HepG2 (cell line): ENCODE data around the gene SLC11A1. TPM values are rescaled to one million over a fixed set of nuclear protein-coding genes. Genes with fewer than 3 reads are reported as not detected.

Experiments used
- ATF5 ChIP-seq: sonication (generic); formaldehyde crosslinking; IDR thresholded peaks from 2 replicates; pipeline ENCODE4 v1.4.0; 2020; ENCODE audit warnings: mild to moderate bottlenecking, low read depth, missing genetic modification reagents
- HNRNPH1 ChIP-seq: fragments of 200-400 bp; formaldehyde crosslinking; optimal IDR thresholded peaks from 2 replicates; pipeline ENCODE3; 2017; ENCODE audit warnings: mild to moderate bottlenecking, low read depth, low read length
- JDP2 ChIP-seq: sonication (generic); formaldehyde crosslinking; IDR thresholded peaks from 2 replicates; pipeline ENCODE4 v1.8.1; 2022; ENCODE audit warnings: missing genetic modification reagents, borderline replicate concordance
- KDM3A ChIP-seq: IDR thresholded peaks from 2 replicates; pipeline ENCODE4 v1.6.1; 2018; ENCODE audit warnings: low read depth, missing compliant biosample characterization
- MIER3 ChIP-seq: IDR thresholded peaks from 2 replicates; pipeline ENCODE4 v1.6.1; 2016; ENCODE audit warnings: missing compliant biosample characterization, borderline replicate concordance
- NFRKB ChIP-seq: fragments of 450-650 bp; IDR thresholded peaks from 2 replicates; pipeline ENCODE4 v1.6.1; 2017
- NR2C2 ChIP-seq: sonication (generic); formaldehyde crosslinking; IDR thresholded peaks from 2 replicates; pipeline ENCODE4 v1.4.0; 2020; ENCODE audit warnings: missing genetic modification reagents, mild to moderate bottlenecking, moderate library complexity, borderline replicate concordance
- NR2F6 ChIP-seq, 2 experiments: IDR thresholded peaks; 2 replicates each; pipeline ENCODE4 v1.6.1; 2016; ENCODE audit warnings: antibody characterized with exemption in 1 of 2, mild to moderate bottlenecking in 1 of 2
- NRL ChIP-seq: sonication (generic); formaldehyde crosslinking; IDR thresholded peaks from 2 replicates; pipeline ENCODE4 v1.5.0; 2020; ENCODE audit warnings: missing genetic modification reagents, mild to moderate bottlenecking, moderate library complexity, borderline replicate concordance
- PAF1 ChIP-seq: IDR thresholded peaks from 2 replicates; pipeline ENCODE4 v1.6.1; 2016; ENCODE audit warnings: missing genetic modification reagents, missing compliant biosample characterization
- PBX3 ChIP-seq: sonication (generic); formaldehyde crosslinking; IDR thresholded peaks from 2 replicates; pipeline ENCODE4 v1.8.1; 2023; ENCODE audit warnings: missing genetic modification reagents, inconsistent platforms, borderline replicate concordance
- RFX1 ChIP-seq: fragments of 450-650 bp; IDR thresholded peaks from 2 replicates; pipeline ENCODE4 v1.6.1; 2017
- SIN3B ChIP-seq: fragments of 150-350 bp; IDR thresholded peaks from 2 replicates; pipeline ENCODE4 v1.6.1; 2014; ENCODE audit warnings: low read length
- SMAD1 ChIP-seq: sonication (generic); formaldehyde crosslinking; IDR thresholded peaks from 2 replicates; pipeline ENCODE4 v1.4.0; 2020; ENCODE audit warnings: missing genetic modification reagents, low read depth, mild to moderate bottlenecking, borderline replicate concordance
- SNAI1 ChIP-seq: sonication (generic); formaldehyde crosslinking; IDR thresholded peaks from 2 replicates; pipeline ENCODE4 v1.5.0; 2020; ENCODE audit warnings: mild to moderate bottlenecking, missing genetic modification reagents, borderline replicate concordance
- TEAD2 ChIP-seq: sonication (generic); formaldehyde crosslinking; IDR thresholded peaks from 2 replicates; pipeline ENCODE4 v1.9.0; 2021; ENCODE audit warnings: missing genetic modification reagents
- TGIF2 ChIP-seq: IDR thresholded peaks from 2 replicates; pipeline ENCODE4 v1.6.1; 2016; ENCODE audit warnings: control low read depth, missing compliant biosample characterization
- ZMYM3 ChIP-seq: sonication (generic); formaldehyde crosslinking; IDR thresholded peaks from 2 replicates; pipeline ENCODE4 v1.5.1; 2020; ENCODE audit warnings: mild to moderate bottlenecking, missing genetic modification reagents
- ZNF12 ChIP-seq: sonication (generic); formaldehyde crosslinking; IDR thresholded peaks from 2 replicates; pipeline ENCODE4 v1.5.0; 2020; ENCODE audit warnings: missing genetic modification reagents
- ZNF207 ChIP-seq: fragments of 450-650 bp; IDR thresholded peaks from 2 replicates; pipeline ENCODE4 v1.6.1; 2016; ENCODE audit warnings: antibody characterized with exemption, borderline replicate concordance
- ZNF546 ChIP-seq: sonication (generic); formaldehyde crosslinking; conservative IDR thresholded peaks from 2 replicates; pipeline ENCODE4 v1.8.1; 2023; ENCODE audit warnings: mild to moderate bottlenecking, missing genetic modification reagents
- polyA plus RNA-seq, 8 experiments: library from polyadenylated mRNA; depleted of rRNA in 3 of 8; stranded (reverse) in 7 of 8; unstranded in 1 of 8; fragments of >200 nt; fragmentation: Illumina TruSeq in 4 of 8; extraction: Trizol in 4 of 8; gene quantifications; 2 replicates each; pipeline versions ENCODE4 v1.2.1 to v1.2.3, GENCODE V29; 2011 to 2016; ENCODE audit warnings: low read depth in 4 of 8, missing spikeins in 1 of 8, mixed read lengths in 1 of 8; ENCODE audit not compliant: insufficient read depth in 1 of 8
- total RNA-seq, 5 experiments: library from RNA; depleted of rRNA; stranded (reverse); fragments of >200 nt; fragmentation: Illumina TruSeq; extraction: Trizol; gene quantifications; 2 replicates each; pipeline ENCODE4 v1.2.3, GENCODE V29; 2016; ENCODE audit warnings: low read depth in 1 of 5
- TF ChIP-seq, protein P1 (sequence below): sonication (generic); formaldehyde crosslinking; IDR thresholded peaks from 2 replicates; pipeline ENCODE4 v1.4.0; 2020; ENCODE audit warnings: missing genetic modification reagents, borderline replicate concordance
- TF ChIP-seq, protein P2 (sequence below): sonication (generic); formaldehyde crosslinking; IDR thresholded peaks from 2 replicates; pipeline ENCODE4 v1.5.0; 2020; ENCODE audit warnings: missing genetic modification reagents

Gene SLC11A1
- total and polyA plus RNA-seq, 2 of the 13 experiments (the other 11 are each of a cell fraction or from before 2014, with no cell fraction given): 0.33 to 2.3 TPM

DNA sequence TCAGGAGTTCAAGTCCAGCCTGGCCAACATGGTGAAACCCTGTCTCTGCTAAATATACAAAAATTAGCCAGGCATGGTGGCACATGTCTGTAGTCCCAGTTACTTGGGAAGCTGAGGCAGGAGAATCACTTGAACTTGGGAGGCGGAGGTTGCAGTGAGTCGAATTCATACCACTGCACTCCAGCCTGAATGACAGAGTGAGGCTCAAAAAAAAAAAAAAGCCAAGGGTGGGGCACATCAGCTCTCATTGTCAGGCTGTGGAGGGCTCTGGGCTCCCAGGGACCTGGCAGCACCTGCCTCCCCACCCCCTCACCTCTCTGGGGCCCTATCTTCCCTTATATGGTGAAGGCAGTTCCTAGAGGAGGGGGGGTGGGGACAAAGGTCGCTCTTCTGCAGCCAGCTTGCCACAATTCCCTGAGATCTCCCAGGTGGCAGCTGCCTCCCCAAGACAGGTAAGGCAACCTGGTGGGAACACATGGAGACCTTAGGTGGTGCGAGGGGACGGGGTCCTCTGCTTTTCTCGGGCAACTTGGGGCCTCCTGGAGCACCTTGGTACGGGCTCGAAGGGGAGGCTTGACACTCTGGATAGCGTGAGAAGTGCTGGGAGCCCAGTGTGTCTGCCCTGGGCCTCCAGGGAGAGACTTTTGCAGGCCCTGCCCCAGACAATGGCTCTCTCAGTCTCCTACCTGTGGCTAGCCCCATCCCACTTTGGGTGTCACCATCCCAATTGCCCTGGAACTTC, 36.8 kb downstream of the SLC11A1 start, which contains the start of gene VIL1 (continued):
- TF ChIP-seq, protein P1, sequence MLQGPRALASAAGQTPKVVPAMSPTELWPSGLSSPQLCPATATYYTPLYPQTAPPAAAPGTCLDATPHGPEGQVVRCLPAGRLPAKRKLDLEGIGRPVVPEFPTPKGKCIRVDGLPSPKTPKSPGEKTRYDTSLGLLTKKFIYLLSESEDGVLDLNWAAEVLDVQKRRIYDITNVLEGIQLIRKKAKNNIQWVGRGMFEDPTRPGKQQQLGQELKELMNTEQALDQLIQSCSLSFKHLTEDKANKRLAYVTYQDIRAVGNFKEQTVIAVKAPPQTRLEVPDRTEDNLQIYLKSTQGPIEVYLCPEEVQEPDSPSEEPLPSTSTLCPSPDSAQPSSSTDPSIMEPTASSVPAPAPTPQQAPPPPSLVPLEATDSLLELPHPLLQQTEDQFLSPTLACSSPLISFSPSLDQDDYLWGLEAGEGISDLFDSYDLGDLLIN (CRISPR knock-in tag): no peak
- TF ChIP-seq ZMYM3 (CRISPR knock-in tag) (no peak), NRL (CRISPR knock-in tag) (no peak), ZNF546 (CRISPR knock-in tag) (0 out of 2 replicates have a peak, but pooled peaks have one; percentile 15), SNAI1 (CRISPR knock-in tag) (peak; percentile 87; the same call in 1 of the 2 replicates), PAF1 (CRISPR knock-in tag) (no peak), RFX1 (no peak), NFRKB (no peak), NR2F6 (IDR thresholded peaks at IDR 0.05) (peak; percentile 84), NR2F6 (CRISPR knock-in tag; IDR thresholded peaks at IDR 0.05) (peak; percentile 80), SMAD1 (peak; percentile 88; the same call in 1 of the 2 replicates), ZNF207 (no peak), MIER3 (CRISPR knock-in tag) (peak; percentile 82; the same call in 1 of the 2 replicates), JDP2 (CRISPR knock-in tag) (no peak), ATF5 (CRISPR knock-in tag) (no peak), SIN3B (no peak), KDM3A (peak; percentile 81; the same call in 1 of the 2 replicates), TEAD2 (CRISPR knock-in tag) (0 out of 2 replicates have a peak, but pooled peaks have one; percentile 22), HNRNPH1 (peak; percentile 13), TGIF2 (CRISPR knock-in tag) (peak; percentile 86), NR2C2 (CRISPR knock-in tag) (peak; percentile 57), ZNF12 (CRISPR knock-in tag) (no peak; the same call in 1 of the 2 replicates), PBX3 (CRISPR knock-in tag) (no peak)
- TF ChIP-seq, protein P2, sequence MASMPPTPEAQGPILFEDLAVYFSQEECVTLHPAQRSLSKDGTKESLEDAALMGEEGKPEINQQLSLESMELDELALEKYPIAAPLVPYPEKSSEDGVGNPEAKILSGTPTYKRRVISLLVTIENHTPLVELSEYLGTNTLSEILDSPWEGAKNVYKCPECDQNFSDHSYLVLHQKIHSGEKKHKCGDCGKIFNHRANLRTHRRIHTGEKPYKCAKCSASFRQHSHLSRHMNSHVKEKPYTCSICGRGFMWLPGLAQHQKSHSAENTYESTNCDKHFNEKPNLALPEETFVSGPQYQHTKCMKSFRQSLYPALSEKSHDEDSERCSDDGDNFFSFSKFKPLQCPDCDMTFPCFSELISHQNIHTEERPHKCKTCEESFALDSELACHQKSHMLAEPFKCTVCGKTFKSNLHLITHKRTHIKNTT (CRISPR knock-in tag): no peak
